ENCODE data around the gene PXT1.
A peak's percentile ranks its signal among the peaks of the same experiment; 100 is the strongest.

PXT1 gene

GRCh38 chr6:36346486-36347273 is 96.0 kb downstream of the PXT1 start:
- no peak for DNase-seq (ENCODE audit: low read depth)

GRCh38 chr6:36345681-36346466 is 96.8 kb downstream of the PXT1 start:
- no peak for DNase-seq (ENCODE audit: low read depth)

- DNase-seq (ENCODE audit: low read depth): no peak
Observed at GRCh38 chr6:36343109-36343680, 99.5 kb downstream of the PXT1 start.

- peak; percentile 49 for DNase-seq (ENCODE audit: low read depth)
Observed at GRCh38 chr6:36340618-36341454, 101.8 kb downstream of the PXT1 start.
